ENCODE data around the gene ITGB3. TPM values are rescaled to one million over a fixed set of nuclear protein-coding genes. Genes with fewer than 3 reads are reported as not detected.
A peak's percentile ranks its signal among the peaks of the same experiment; 100 is the strongest.

ITGB3 gene
- total RNA-seq, 1 donor: 39.8 TPM

- H4K20me1 ChIP-seq (ENCODE audit: insufficient read depth, low read length): no peaks in the 10 kb centered on the region
- peaks cover 32% of the 10 kb centered on the region for H3K79me2 ChIP-seq (ENCODE audit: insufficient read depth, low read length)
- H3K9me3 ChIP-seq (ENCODE audit: low read depth, low read length): no peaks in the 10 kb centered on the region
- H3K27me3 ChIP-seq (ENCODE audit: insufficient read depth, low read length): no peaks in the 10 kb centered on the region
- H3K36me3 ChIP-seq (ENCODE audit: insufficient read depth, low read length): no peaks in the 10 kb centered on the region
- H3K27ac ChIP-seq (ENCODE audit: low read depth, low read length): peak overlapping the region; percentile 38
- no peak for DNase-seq (ENCODE audit: insufficient read length, low spot score, missing footprints)
- peak overlapping the region; percentile 82 for H3K4me3 ChIP-seq (ENCODE audit: insufficient read depth, low read length)
- peak overlapping the region; percentile 54 for H2AFZ ChIP-seq (ENCODE audit: low read length)
- H3K4me2 ChIP-seq (ENCODE audit: insufficient read depth, low read length): peak overlapping the region; percentile 86
- H3K4me1 ChIP-seq (ENCODE audit: insufficient read depth, low read length): peaks cover 35% of the 10 kb centered on the region
- TF ChIP-seq CTCF (IDR thresholded peaks at IDR 0.05; ENCODE audit: extremely low read depth, low read depth, low read length): no peak
Measured at GRCh38 chr17:47254403-47254943, 846 bp downstream of the ITGB3 start.

- H3K27ac ChIP-seq (ENCODE audit: low read depth, low read length): peak overlapping the region; percentile 81
- H3K79me2 ChIP-seq (ENCODE audit: insufficient read depth, low read length): peaks cover 52% of the 10 kb centered on the region
- DNase-seq (ENCODE audit: insufficient read length, low spot score, missing footprints): peak; percentile 95
Measured at GRCh38 chr17:47257651-47258339, 4.2 kb downstream of the ITGB3 start.

GRCh38 chr17:47262586-47262985, 9.0 kb downstream of the ITGB3 start:
- no peaks in the 10 kb centered on the region for H3K27me3 ChIP-seq (ENCODE audit: insufficient read depth, low read length)

More at GRCh38 chr17:47257651-47258339, 4.2 kb downstream of the ITGB3 start:
- H3K4me2 ChIP-seq (ENCODE audit: insufficient read depth, low read length): peak overlapping the region; percentile 70
- H3K4me3 ChIP-seq (ENCODE audit: insufficient read depth, low read length): peak overlapping the region; percentile 43
- no peaks in the 10 kb centered on the region for H3K36me3 ChIP-seq (ENCODE audit: insufficient read depth, low read length)
- no peaks in the 10 kb centered on the region for H4K20me1 ChIP-seq (ENCODE audit: insufficient read depth, low read length)
- peaks cover 35% of the 10 kb centered on the region for H3K4me1 ChIP-seq (ENCODE audit: insufficient read depth, low read length)
- no peaks in the 10 kb centered on the region for H3K9me3 ChIP-seq (ENCODE audit: low read depth, low read length)
- H3K27me3 ChIP-seq (ENCODE audit: insufficient read depth, low read length): no peaks in the 10 kb centered on the region
- peak overlapping the region; percentile 71 for H2AFZ ChIP-seq (ENCODE audit: low read length)
- TF ChIP-seq CTCF (IDR thresholded peaks at IDR 0.05; ENCODE audit: extremely low read depth, low read depth, low read length): no peak

More at GRCh38 chr17:47262586-47262985, 9.0 kb downstream of the ITGB3 start:
- no peaks in the 10 kb centered on the region for H3K9me3 ChIP-seq (ENCODE audit: low read depth, low read length)
- H3K27ac ChIP-seq (ENCODE audit: low read depth, low read length): no peak overlapping the region
- no peaks in the 10 kb centered on the region for H3K36me3 ChIP-seq (ENCODE audit: insufficient read depth, low read length)
- no peak overlapping the region for H2AFZ ChIP-seq (ENCODE audit: low read length)
- no peaks in the 10 kb centered on the region for H4K20me1 ChIP-seq (ENCODE audit: insufficient read depth, low read length)
- H3K4me1 ChIP-seq (ENCODE audit: insufficient read depth, low read length): peaks cover 36% of the 10 kb centered on the region
- peaks cover 44% of the 10 kb centered on the region for H3K79me2 ChIP-seq (ENCODE audit: insufficient read depth, low read length)
- no peak for TF ChIP-seq CTCF (IDR thresholded peaks at IDR 0.05; ENCODE audit: extremely low read depth, low read depth, low read length)
- no peak overlapping the region for H3K4me3 ChIP-seq (ENCODE audit: insufficient read depth, low read length)
- no peak overlapping the region for H3K4me2 ChIP-seq (ENCODE audit: insufficient read depth, low read length)
- DNase-seq (ENCODE audit: insufficient read length, low spot score, missing footprints): no peak
